Measurements from ENCODE around the gene DDX11.
"Not testable (repeated sequence)": the region's sequence is repeated elsewhere in the genome, so short reads cannot be mapped to it uniquely, and the experiment has no call there.

DDX11 gene

GRCh38 chr12:31121022-31121728 is 47.5 kb downstream of the DDX11 start:
- not testable (repeated sequence) for DNase-seq

- no peak for DNase-seq
Observed at GRCh38 chr12:31122481-31122880, 48.8 kb downstream of the DDX11 start.

GRCh38 chr12:31124158-31124557 is 50.5 kb downstream of the DDX11 start:
- DNase-seq: not testable (repeated sequence)

- not testable (repeated sequence) for DNase-seq
Observed at GRCh38 chr12:31125171-31125570, 51.5 kb downstream of the DDX11 start.

- not testable (repeated sequence) for DNase-seq
Observed at GRCh38 chr12:31127209-31127848, 53.7 kb downstream of the DDX11 start.

GRCh38 chr12:31136581-31136980 is 62.9 kb downstream of the DDX11 start:
- not testable (repeated sequence) for DNase-seq

- not testable (repeated sequence) for DNase-seq
Observed at GRCh38 chr12:31144768-31145167, 71.1 kb downstream of the DDX11 start.

- not testable (repeated sequence) for DNase-seq
Observed at GRCh38 chr12:31145296-31145695, 71.6 kb downstream of the DDX11 start.

GRCh38 chr12:31147415-31147814 is 73.8 kb downstream of the DDX11 start:
- not testable (repeated sequence) for DNase-seq

GRCh38 chr12:31150766-31151165 is 77.1 kb downstream of the DDX11 start:
- not testable (repeated sequence) for DNase-seq
